Measurements from ENCODE around the gene B4GALT6.

Gene B4GALT6

DNA sequence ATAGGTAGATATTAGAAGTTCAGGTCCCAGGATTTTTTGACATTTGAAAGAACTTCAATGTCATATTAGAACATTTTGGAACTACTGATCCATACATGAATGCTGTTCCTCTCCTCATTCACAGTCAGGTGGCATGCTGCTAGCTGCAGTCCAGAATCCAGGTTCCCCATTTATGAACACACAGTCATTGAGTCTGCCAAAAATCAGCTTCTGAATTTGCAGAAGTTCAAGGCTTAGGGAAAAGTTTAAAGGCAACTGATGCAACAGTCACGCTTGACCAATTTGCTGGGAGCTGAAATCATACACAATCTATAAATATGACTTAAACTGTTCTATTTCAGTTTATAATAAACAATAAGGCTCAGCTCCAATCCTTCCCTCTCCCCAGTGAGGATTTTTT lies 110.0 kb downstream of the B4GALT6 start:
- no peak overlapping the region for H3K9ac ChIP-seq (ENCODE audit: low read depth, low read length, poor library complexity, severe bottlenecking)

More for the DNA sequence above, 110.0 kb downstream of the B4GALT6 start:
- H3F3A ChIP-seq (ENCODE audit: low read depth), result no peaks in the 10 kb centered on the region
- H4K20me1 ChIP-seq (ENCODE audit: insufficient read depth, low read length, poor library complexity, severe bottlenecking), result no peaks in the 10 kb centered on the region
- H3K4me3 ChIP-seq (ENCODE audit: low read length, poor library complexity, severe bottlenecking), result no peak overlapping the region
- no peaks in the 10 kb centered on the region for H3K27me3 ChIP-seq (ENCODE audit: insufficient read depth, low read length, poor library complexity, severe bottlenecking)
- H3K36me3 ChIP-seq (ENCODE audit: insufficient read depth, low read length), result no peaks in the 10 kb centered on the region
- no peaks in the 10 kb centered on the region for H3K79me2 ChIP-seq (ENCODE audit: insufficient read depth, low read length)
- TF ChIP-seq CTCF (conservative IDR thresholded peaks at IDR 0.05; ENCODE audit: low read length) (no peak), EZH2phosphoT487 (IDR thresholded peaks at IDR 0.05; ENCODE audit: borderline replicate concordance) (no peak)
- no peaks in the 10 kb centered on the region for H3K4me1 ChIP-seq (ENCODE audit: insufficient read depth, low read length, poor library complexity, severe bottlenecking)
- no peak overlapping the region for H2AFZ ChIP-seq (ENCODE audit: low read length)
- no peaks in the 10 kb centered on the region for H3K9me2 ChIP-seq (replicated peaks; ENCODE audit: low read depth, low read length)
- no peak overlapping the region for H3K4me2 ChIP-seq (ENCODE audit: low read depth, low read length, poor library complexity, severe bottlenecking)
- H3K9me3 ChIP-seq (ENCODE audit: insufficient read depth, low read depth, low read length), result no peaks in the 10 kb centered on the region
